Measurements from ENCODE around the gene MALT1. TPM values are rescaled to one million over a fixed set of nuclear protein-coding genes. Genes with fewer than 3 reads are reported as not detected.
"Not testable (repeated sequence)": the region's sequence is repeated elsewhere in the genome, so short reads cannot be mapped to it uniquely, and the experiment has no call there.

MALT1 gene
- total and polyA plus RNA-seq, 9 donors: 9.0 to 24.7 (median 17.0) TPM

GRCh38 chr18:58640428-58640805, 30.8 kb upstream of the MALT1 start:
- Histone ChIP-seq H3K9me3 (no peaks in the 10 kb centered on the region), H3K27me3 (no peaks in the 10 kb centered on the region), H3K27ac (no peak overlapping the region), H3K4me3 (no peak overlapping the region), H3K4me1 (ENCODE audit: insufficient read depth) (no peaks in the 10 kb centered on the region), H3K36me3 (no peaks in the 10 kb centered on the region)
- 83 to 89% (median 83%) methylated on average over 4 of the region's 4 CpGs for WGBS, 3 donors
- intact Hi-C loops (cut with DNase I): no loop called here
- DNase-seq: no peak
- TF ChIP-seq CTCF (IDR thresholded peaks at IDR 0.05) (no peak), EP300 (IDR thresholded peaks at IDR 0.05) (no peak), POLR2A (IDR thresholded peaks at IDR 0.05) (no peak)

- intact Hi-C loops (cut with DNase I): no loop called here
- no peak for DNase-seq
- Histone ChIP-seq H3K27ac (no peak overlapping the region), H3K4me1 (ENCODE audit: insufficient read depth) (no peaks in the 10 kb centered on the region), H3K4me3 (no peak overlapping the region), H3K27me3 (no peaks in the 10 kb centered on the region), H3K36me3 (no peaks in the 10 kb centered on the region), H3K9me3 (no peaks in the 10 kb centered on the region)
- no peak for TF ChIP-seq EP300 (IDR thresholded peaks at IDR 0.05)
- no peak for TF ChIP-seq POLR2A (IDR thresholded peaks at IDR 0.05)
- no peak for TF ChIP-seq CTCF (IDR thresholded peaks at IDR 0.05)
- WGBS, 3 donors: 87 to 91% (median 90%) methylated on average over 7 of the region's 7 CpGs
Observed at GRCh38 chr18:58640891-58641610, 30.2 kb upstream of the MALT1 start.

- H3K36me3 ChIP-seq; H3K4me1 ChIP-seq (ENCODE audit: insufficient read depth); DNase-seq; H3K27me3 ChIP-seq; H3K4me3 ChIP-seq; H3K27ac ChIP-seq; H3K9me3 ChIP-seq; intact Hi-C loops (cut with DNase I): not testable (repeated sequence)
- WGBS, 3 donors: 74 to 82% (median 76%) methylated on average over 6 of the region's 6 CpGs
Observed at GRCh38 chr18:58643557-58643956, 27.7 kb upstream of the MALT1 start.

- H3K9me3 ChIP-seq: no peaks in the 10 kb centered on the region
- WGBS, 3 donors: 63 to 76% (median 67%) methylated on average over 5 of the region's 5 CpGs
- no peak overlapping the region for H3K4me3 ChIP-seq
- H3K27ac ChIP-seq: no peak overlapping the region
- TF ChIP-seq CTCF (IDR thresholded peaks at IDR 0.05) (no peak), EP300 (IDR thresholded peaks at IDR 0.05) (no peak), POLR2A (IDR thresholded peaks at IDR 0.05) (no peak)
- no peaks in the 10 kb centered on the region for H3K27me3 ChIP-seq
- intact Hi-C loops (cut with DNase I): no loop called here
- DNase-seq: no peak
- H3K4me1 ChIP-seq (ENCODE audit: insufficient read depth): no peaks in the 10 kb centered on the region
- no peaks in the 10 kb centered on the region for H3K36me3 ChIP-seq
Observed at GRCh38 chr18:58645398-58645797, 25.9 kb upstream of the MALT1 start.

- TF ChIP-seq EP300 (IDR thresholded peaks at IDR 0.05): no peak
- TF ChIP-seq POLR2A (IDR thresholded peaks at IDR 0.05): no peak
- TF ChIP-seq CTCF (IDR thresholded peaks at IDR 0.05): no peak
- no peak overlapping the region for H3K4me3 ChIP-seq
- no peaks in the 10 kb centered on the region for H3K9me3 ChIP-seq
- 85 to 89% (median 87%) methylated on average over 4 of the region's 4 CpGs for WGBS, 3 donors
- H3K27me3 ChIP-seq: no peaks in the 10 kb centered on the region
- no peaks in the 10 kb centered on the region for H3K36me3 ChIP-seq
- DNase-seq: no peak
- intact Hi-C loops (cut with DNase I): no loop called here
- no peaks in the 10 kb centered on the region for H3K4me1 ChIP-seq (ENCODE audit: insufficient read depth)
- no peak overlapping the region for H3K27ac ChIP-seq
Observed at GRCh38 chr18:58646334-58646862, 24.9 kb upstream of the MALT1 start.
